Duodenal mucosa (tissue), 2 donors: Measurements from ENCODE around the gene DUOXA2.
"Not testable (repeated sequence)": the region's sequence is repeated elsewhere in the genome, so short reads cannot be mapped to it uniquely, and the experiment has no call there.

Source experiments
- H3K27ac ChIP-seq: one replicate; pipeline ENCODE4 v1.7.0; 2013; ENCODE audit warnings: low read depth, low read length
- H3K27me3 ChIP-seq, 2 donors: one replicate each; pipeline ENCODE4 v1.7.0; 2013; ENCODE audit warnings: low read length in 2 of 2, control low read depth in 1 of 2; ENCODE audit not compliant: insufficient read depth in 2 of 2, control insufficient read depth in 1 of 2
- H3K36me3 ChIP-seq, 2 donors: one replicate each; pipeline ENCODE4 v1.7.0; 2013; ENCODE audit warnings: low read length in 2 of 2, control low read depth in 1 of 2; ENCODE audit not compliant: insufficient read depth in 2 of 2, control insufficient read depth in 1 of 2
- H3K4me1 ChIP-seq, 2 donors: one replicate each; pipeline ENCODE4 v1.7.0; 2013; ENCODE audit warnings: low read length in 2 of 2, control low read depth in 1 of 2; ENCODE audit not compliant: insufficient read depth in 2 of 2, control insufficient read depth in 1 of 2
- H3K4me3 ChIP-seq, 2 donors: one replicate each; pipeline ENCODE4 v1.7.0; 2013; ENCODE audit warnings: low read length in 2 of 2, low read depth in 1 of 2
- H3K9ac ChIP-seq, 2 donors: one replicate each; pipeline ENCODE4 v1.7.0; 2013; ENCODE audit warnings: low read length in 2 of 2, low read depth in 1 of 2
- H3K9me3 ChIP-seq, 2 donors: one replicate each; pipeline ENCODE4 v1.7.0; 2013; ENCODE audit warnings: low read length in 2 of 2, control low read depth in 1 of 2; ENCODE audit not compliant: control insufficient read depth in 1 of 2

DUOXA2 gene

DNA sequence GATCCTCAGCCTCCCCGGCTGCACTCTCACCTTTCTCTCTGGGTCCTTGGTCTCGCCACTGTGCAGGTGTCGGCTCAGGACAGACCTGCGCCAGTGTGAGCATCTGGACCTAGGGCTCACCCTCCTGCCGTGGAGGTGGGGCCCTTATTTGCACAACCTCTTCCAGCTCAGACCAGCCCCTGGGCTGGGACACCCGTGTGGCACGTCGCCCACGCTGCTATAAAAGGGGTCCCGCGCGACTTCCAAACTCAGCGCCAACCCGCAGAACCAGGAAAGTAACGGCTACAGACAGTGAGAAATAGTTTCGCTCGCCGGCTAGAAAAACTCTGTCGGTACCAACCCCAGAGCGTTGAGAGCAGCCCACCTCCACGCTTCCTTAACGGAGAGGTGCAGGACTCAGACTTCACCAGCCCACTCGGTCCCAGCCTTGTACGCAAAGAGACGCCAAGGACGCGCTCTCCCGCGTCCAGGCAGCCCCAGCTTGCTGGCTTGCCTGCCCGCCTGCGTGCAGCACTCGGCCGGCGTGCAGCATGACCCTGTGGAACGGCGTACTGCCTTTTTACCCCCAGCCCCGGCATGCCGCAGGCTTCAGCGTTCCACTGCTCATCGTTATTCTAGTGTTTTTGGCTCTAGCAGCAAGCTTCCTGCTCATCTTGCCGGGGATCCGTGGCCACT is at the start of gene DUOXA2, which contains the start of gene DUOX2:
Gene DUOXA2 (plus strand): TSS at position 251 of the 675 bp plus-strand sequence. CDS start 280 bp downstream, at position 531.
Gene DUOX2 (minus strand): TSS at position 97 of the 675 bp plus-strand sequence. CDS start 761 bp downstream, outside the sequence.
- Histone ChIP-seq H3K9ac (no peak within 1 kb of the TSS), H3K36me3 (no peaks in the 10 kb centered on the region), H3K27ac (no peak within 1 kb of the TSS), H3K9me3 (no peaks in the 10 kb centered on the region), H3K4me3 (peak within 1 kb of the TSS in 1 of 2 donors; percentile 40), H3K27me3 (peaks cover 64 to 73% of the 10 kb centered on the region in 2 donors), H3K4me1 (peaks cover 18 to 26% of the 10 kb centered on the region in 2 donors)

DNA sequence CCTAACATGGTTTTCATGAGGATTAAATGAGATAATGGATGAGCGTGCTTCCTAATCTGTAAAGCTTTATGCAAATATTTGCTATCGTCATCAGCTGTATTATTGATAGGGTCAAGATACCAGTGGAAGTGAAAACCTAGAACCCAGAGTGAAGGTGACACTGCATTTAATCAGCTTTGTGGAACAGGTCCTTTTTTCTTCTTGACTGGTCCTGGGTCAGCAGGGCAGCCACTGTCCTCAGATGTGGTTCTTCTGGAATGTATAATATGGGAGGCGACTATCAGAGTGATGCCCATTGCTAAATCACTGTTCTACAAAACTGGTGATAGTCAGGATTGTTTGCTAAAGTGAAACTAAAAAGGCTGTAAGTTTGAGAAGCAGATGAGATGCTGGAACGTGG is 49.7 kb upstream of the DUOXA2 start:
- no peak overlapping the region for H3K9ac ChIP-seq

DNA sequence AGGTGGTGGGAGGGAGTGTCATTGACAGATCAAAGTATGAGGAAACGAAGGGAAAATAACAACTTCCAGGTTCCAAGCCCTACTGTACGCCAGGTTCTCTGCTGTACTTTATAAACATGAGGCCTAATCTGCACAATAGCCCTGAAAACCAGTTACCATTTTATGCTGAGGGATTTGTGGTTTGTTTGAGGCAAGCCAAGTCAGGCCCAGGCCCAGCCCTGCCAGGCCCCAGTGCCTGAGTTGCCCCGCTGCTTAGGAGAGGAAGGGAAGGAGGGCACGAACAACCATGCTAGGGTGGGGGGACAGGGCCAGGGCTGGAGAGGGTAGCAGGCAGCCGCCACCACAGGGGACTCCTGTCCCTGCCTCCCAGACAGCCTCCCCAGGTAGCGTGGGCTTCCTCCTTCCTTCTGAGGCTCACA is 44.2 kb upstream of the DUOXA2 start:
- H3K27me3 ChIP-seq, H3K36me3 ChIP-seq, H3K9me3 ChIP-seq, H3K4me3 ChIP-seq, H3K9ac ChIP-seq, H3K4me1 ChIP-seq, H3K27ac ChIP-seq: not testable (repeated sequence)

More for the DNA sequence above, 49.7 kb upstream of the DUOXA2 start:
- H3K27me3 ChIP-seq, result no peaks in the 10 kb centered on the region
- H3K36me3 ChIP-seq, result no peaks in the 10 kb centered on the region
- no peak overlapping the region for H3K27ac ChIP-seq
- H3K4me1 ChIP-seq, result no peaks in the 10 kb centered on the region
- no peaks in the 10 kb centered on the region for H3K9me3 ChIP-seq
- H3K4me3 ChIP-seq, result no peak overlapping the region

DNA sequence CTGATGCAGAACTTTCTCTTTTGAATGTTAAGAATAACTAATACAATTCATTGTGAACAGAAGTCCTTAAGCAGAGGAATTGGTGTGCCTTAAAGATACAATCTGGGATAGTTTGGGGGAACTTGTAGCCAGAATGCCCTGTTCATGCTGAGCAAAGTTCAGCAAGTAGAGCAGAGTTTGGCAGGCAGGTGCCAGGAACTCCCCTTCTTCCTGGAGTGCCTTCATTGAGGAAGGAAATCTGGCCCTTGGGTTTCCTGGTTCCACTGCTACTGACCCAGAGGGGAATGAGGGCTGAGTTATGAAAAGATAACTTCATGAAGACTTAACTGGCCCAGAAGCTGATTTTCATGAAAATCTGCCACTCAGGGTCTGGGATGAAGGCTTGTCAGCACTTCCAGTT is 40.5 kb upstream of the DUOXA2 start:
- not testable (repeated sequence) for H3K9ac ChIP-seq, H3K4me3 ChIP-seq, H3K27ac ChIP-seq

DNA sequence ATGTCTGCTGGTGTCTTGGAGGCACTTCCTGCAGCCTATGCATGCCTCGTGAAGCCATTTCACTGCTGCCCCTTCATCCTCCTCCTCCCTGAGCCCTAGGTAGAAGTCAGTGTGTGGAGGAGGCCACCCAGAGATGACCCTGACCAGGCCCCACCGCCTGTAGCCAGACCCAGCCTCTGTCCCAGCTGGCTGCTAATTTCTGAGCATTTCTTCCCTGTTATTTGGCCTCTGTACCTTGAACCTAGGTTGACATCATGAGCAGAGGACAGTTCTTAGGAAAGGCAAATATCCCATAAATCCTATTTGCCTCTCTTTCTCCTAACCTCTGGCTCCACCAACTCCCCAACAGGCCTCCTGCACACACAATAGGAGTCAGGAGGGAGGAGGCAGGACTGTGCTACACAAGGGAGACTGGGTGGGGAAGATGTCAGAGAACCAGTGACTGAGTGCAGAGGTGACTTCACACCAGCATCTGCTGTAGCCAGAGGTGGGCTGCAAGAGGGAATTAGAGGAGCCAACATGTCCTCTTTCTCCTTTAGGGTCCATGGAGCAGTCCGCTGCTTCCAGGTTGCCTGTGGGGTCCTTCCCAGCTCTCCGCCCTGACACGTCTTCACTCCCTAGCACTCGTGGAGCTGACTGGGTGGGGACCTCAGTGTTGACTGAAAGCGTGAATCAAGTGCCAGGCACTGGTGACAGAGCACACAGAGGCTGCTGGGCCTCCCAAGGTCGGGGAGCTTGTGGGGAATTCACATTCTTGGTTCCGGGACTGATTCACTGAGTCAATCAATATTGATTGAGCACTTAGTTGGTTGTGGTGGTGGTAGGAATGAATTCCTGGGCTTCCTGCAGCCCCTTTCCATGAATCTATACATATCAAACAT is 38.4 kb upstream of the DUOXA2 start:
- not testable (repeated sequence) for H3K27me3 ChIP-seq, H3K4me1 ChIP-seq, H3K9me3 ChIP-seq, H3K36me3 ChIP-seq, H3K27ac ChIP-seq, H3K9ac ChIP-seq, H3K4me3 ChIP-seq

More for the DNA sequence above, 40.5 kb upstream of the DUOXA2 start:
- H3K9me3 ChIP-seq, H3K27me3 ChIP-seq, H3K36me3 ChIP-seq, H3K4me1 ChIP-seq: not testable (repeated sequence)

DNA sequence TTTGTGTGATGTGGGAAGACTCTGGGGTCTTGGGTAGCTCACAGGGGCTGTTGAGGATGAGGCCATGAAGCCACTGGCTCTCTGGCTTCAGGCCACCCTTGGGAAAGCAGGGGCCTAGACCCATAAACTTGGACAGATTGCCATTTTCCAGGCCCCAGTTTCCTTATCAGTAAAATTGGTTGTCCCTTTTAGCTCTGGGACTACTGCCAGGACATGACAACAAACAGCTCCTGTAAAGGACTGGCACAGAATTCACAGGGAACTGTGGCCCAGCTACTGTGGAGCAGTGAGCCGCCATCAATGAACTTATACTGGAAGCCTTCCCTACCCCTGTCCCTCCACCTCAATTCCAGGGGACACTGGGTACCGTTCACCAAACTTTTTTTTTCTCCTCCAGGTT is 36.7 kb upstream of the DUOXA2 start:
- H3K4me1 ChIP-seq, H3K27me3 ChIP-seq, H3K9me3 ChIP-seq, H3K27ac ChIP-seq, H3K4me3 ChIP-seq, H3K9ac ChIP-seq, H3K36me3 ChIP-seq: not testable (repeated sequence)

DNA sequence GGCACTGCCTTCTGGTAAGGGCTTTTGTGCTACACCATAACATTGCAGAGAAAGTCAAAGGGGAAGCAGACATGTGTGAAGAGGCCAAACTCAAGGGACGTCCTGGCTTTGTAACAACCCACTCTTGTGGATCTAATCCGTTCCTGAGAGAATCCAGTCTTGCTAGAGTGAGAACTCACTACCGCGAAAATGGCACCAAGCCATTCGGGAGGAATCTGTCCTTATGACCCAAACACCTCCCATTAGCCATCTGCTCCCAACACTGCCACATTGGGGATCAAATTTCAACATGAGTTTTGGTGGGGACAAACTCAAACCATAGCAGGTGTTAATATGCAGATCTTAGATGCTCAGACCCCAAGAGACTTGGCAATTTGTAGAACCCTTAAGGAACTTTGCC is 34.9 kb upstream of the DUOXA2 start:
- H3K4me3 ChIP-seq, H3K27me3 ChIP-seq, H3K4me1 ChIP-seq, H3K9me3 ChIP-seq, H3K27ac ChIP-seq, H3K9ac ChIP-seq, H3K36me3 ChIP-seq: not testable (repeated sequence)

DNA sequence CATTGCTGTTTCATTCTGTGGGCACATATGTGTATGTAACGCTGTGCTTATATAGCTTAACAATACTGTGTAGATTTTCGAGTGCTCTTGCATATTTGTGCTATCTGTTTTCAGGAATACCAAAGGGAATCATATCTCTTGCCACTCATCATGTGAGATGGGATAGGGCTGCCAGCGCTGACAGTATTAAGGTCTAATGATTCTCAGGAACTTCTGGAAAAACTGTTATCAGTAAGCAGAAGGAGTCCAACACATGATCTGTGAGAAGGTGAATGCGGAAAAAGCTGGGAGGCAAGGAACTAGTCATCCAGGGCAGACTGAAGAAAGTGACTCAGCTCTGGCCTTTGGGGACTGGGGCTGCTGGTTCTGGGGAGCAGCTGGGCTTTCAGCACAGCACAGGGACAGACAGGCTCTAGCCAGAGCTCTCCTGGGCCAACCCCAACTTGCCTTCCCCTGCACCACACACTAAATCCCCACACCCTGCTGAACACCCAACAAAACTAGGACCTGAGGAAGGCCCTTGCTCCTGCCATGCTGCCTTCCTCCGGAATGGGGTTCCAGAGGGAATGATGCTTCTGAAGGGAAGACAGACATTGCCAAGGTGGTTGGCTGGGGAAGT is 34.4 kb upstream of the DUOXA2 start:
- not testable (repeated sequence) for H3K27ac ChIP-seq

DNA sequence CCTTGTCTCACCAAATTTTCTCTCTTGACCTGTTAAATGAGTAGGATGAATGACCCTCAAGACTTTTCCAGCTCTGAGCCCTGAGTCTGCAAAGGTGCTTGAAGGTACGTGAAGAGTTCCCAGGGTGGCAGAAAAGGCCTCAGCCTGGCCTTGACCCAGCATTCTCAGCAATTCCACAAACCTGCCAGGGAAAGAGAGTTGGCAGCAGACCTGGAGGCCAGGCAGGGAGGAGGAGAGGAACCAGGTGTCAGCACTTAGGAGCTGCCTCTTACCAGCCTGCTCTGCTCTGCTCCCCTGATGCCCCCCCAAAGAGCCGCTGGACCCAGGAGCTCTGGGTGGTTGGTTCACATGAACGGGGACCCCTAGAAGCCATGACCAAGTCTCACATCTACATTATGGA is 33.5 kb upstream of the DUOXA2 start:
- not testable (repeated sequence) for H3K27ac ChIP-seq, H3K4me1 ChIP-seq, H3K9me3 ChIP-seq, H3K27me3 ChIP-seq, H3K36me3 ChIP-seq, H3K4me3 ChIP-seq, H3K9ac ChIP-seq

More for the DNA sequence above, 34.4 kb upstream of the DUOXA2 start:
- H3K27me3 ChIP-seq, H3K36me3 ChIP-seq, H3K4me3 ChIP-seq, H3K9ac ChIP-seq, H3K9me3 ChIP-seq, H3K4me1 ChIP-seq: not testable (repeated sequence)

DNA sequence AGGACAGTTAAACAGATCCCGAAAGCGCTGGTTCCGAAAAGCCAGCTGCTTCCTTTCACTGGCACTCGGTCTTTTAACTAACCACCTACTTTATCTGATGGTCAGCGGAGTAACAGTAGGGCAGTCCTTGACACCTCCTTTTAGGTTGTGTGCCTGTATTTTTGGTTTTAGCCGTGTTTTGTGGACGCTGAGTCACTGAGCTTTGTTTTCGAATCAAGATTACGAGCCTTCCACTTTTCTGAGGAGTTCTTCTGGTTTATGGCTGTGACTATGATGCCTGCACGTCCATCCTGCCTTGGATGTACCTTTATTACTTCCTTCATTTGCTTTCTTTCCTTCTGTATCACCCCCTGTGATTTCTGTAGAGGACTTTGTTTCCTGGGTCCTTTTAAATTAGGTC is 31.7 kb upstream of the DUOXA2 start:
- not testable (repeated sequence) for H3K9me3 ChIP-seq, H3K4me3 ChIP-seq, H3K27ac ChIP-seq, H3K4me1 ChIP-seq, H3K9ac ChIP-seq, H3K27me3 ChIP-seq, H3K36me3 ChIP-seq
